Thoracic aorta (tissue), 2 donors: Measurements from ENCODE around the gene RGMB. TPM values are rescaled to one million over a fixed set of nuclear protein-coding genes. Genes with fewer than 3 reads are reported as not detected.

Experiments used
- ATAC-seq: fragments of 150-250 bp; one replicate; pipeline ENCODE4 v1.8.0; 2017; ENCODE audit warnings: low read depth; ENCODE audit not compliant: insufficient number of reproducible peaks, low FRiP score
- DNase-seq: peaks from one replicate; pipeline ENCODE4 v3.0.0-alpha.2; 2020; ENCODE audit warnings: low spot score
- H3K27ac ChIP-seq, 2 donors: fragments of 200-600 bp; sonication (generic); 1 replicate in 1 of 2; 2 replicates in 1 of 2; pipeline ENCODE4 v1.5.1; 2016; ENCODE audit warnings: mild to moderate bottlenecking in 2 of 2, moderate library complexity in 2 of 2
- H3K27me3 ChIP-seq: fragments of 200-600 bp; sonication (generic); replicated peaks from 2 replicates; pipeline ENCODE4 v1.6.0; 2016; ENCODE audit warnings: mild to moderate bottlenecking; ENCODE audit not compliant: insufficient read depth
- H3K36me3 ChIP-seq: fragments of 200-600 bp; sonication (generic); one replicate; pipeline ENCODE4 v1.5.1; 2016
- H3K4me1 ChIP-seq, 2 donors: fragments of 200-600 bp; sonication (generic); 1 replicate in 1 of 2; 2 replicates in 1 of 2; pipeline versions ENCODE4 v1.5.1 to v1.6.0; 2016; ENCODE audit warnings: low read depth in 2 of 2, mild to moderate bottlenecking in 1 of 2; ENCODE audit not compliant: control insufficient read depth in 1 of 2
- H3K4me3 ChIP-seq: fragments of 200-600 bp; sonication (generic); 2 replicates; pipeline ENCODE4 v1.5.1; 2016; ENCODE audit warnings: mild to moderate bottlenecking
- H3K9me3 ChIP-seq: fragments of 200-600 bp; sonication (generic); 2 replicates; pipeline ENCODE4 v1.5.1; 2016
- CTCF ChIP-seq: fragments of 200-600 bp; sonication (generic); IDR thresholded peaks from one replicate; pipeline ENCODE4 v1.5.1; 2019; ENCODE audit warnings: antibody characterized with exemption
- total RNA-seq, 2 donors: library from RNA; depleted of rRNA; stranded (reverse); fragments of >200 nt; gene quantifications; one replicate each; pipeline versions ENCODE4 v1.1.0 to v1.2.3, GENCODE V29; 2016

The RGMB gene
- total RNA-seq, 2 donors from 2014 or later = 11.9 to 23.1 TPM

- H3K4me1 ChIP-seq = no peaks in the 10 kb centered on the region
- no peak overlapping the region for H3K4me3 ChIP-seq
- H3K27ac ChIP-seq = no peak overlapping the region
- no peak for ATAC-seq
- H3K36me3 ChIP-seq = no peaks in the 10 kb centered on the region
- TF ChIP-seq CTCF = no peak
- DNase-seq = no peak
- no peaks in the 10 kb centered on the region for H3K27me3 ChIP-seq
- H3K9me3 ChIP-seq = no peaks in the 10 kb centered on the region
Observed at GRCh38 chr5:98844865-98845264, 71.4 kb downstream of the RGMB start.

GRCh38 chr5:98845878-98846277, 72.4 kb downstream of the RGMB start:
- no peak for TF ChIP-seq CTCF
- Histone ChIP-seq H3K27me3 (no peaks in the 10 kb centered on the region), H3K27ac (no peak overlapping the region), H3K36me3 (no peaks in the 10 kb centered on the region), H3K4me3 (no peak overlapping the region), H3K4me1 (no peaks in the 10 kb centered on the region), H3K9me3 (no peaks in the 10 kb centered on the region)
- DNase-seq = no peak
- no peak for ATAC-seq

Other genes with a start within 250 kb of the RGMB start
- 100 to 1,000 TPM in 1 of 2 donors, 10 to 100 TPM in 1; 17.7 to 108 TPM for gene CHD1, start 155.3 kb downstream of the RGMB start, total RNA-seq